Endothelial cell of umbilical vein (primary cell): ENCODE results near the gene VCAN. TPM values are rescaled to one million over a fixed set of nuclear protein-coding genes. Genes with fewer than 3 reads are reported as not detected.

Experiments used
- BruUV-seq: library from RNA; stranded (reverse); fragments of 400-500 nt; replicated peaks from 2 replicates; lab custom pipeline; 2021; lab: Mats Ljungman, UMichigan
- CTCF ChIA-PET: fragments of 300-600, 350-600 bp; sonication (Branson Sonifier 250); formaldehyde crosslinking; loops from one replicate; lab custom pipeline; 2021; ENCODE audit warnings: antibody characterized with exemption, inconsistent platforms; lab: Charles Lee
- POLR2A ChIA-PET: fragments of 300-600, 350-600 bp; sonication (Branson Sonifier 250); formaldehyde crosslinking; loops from one replicate; lab custom pipeline; 2021; ENCODE audit warnings: antibody characterized with exemption, inconsistent platforms; lab: Charles Lee
- DNase-seq: peaks from one replicate; pipeline ENCODE4 v3.0.0-alpha.2; 2011; ENCODE audit warnings: low read depth, low spot score
- FAIRE-seq: peaks from 2 replicates; lab custom pipeline; 2011; peaks lifted over from hg19 to GRCh38; lab: Jason Lieb, UNC
- H2AFZ ChIP-seq: 2 replicates; pipeline ENCODE4 v1.6.0; 2012; ENCODE audit warnings: low read depth, low read length, control low read depth, inconsistent platforms
- H3K27ac ChIP-seq: 2 replicates; pipeline ENCODE4 v1.5.1; 2011; ENCODE audit warnings: low read depth, mild to moderate bottlenecking, control low read depth, low read length, moderate library complexity; ENCODE audit not compliant: insufficient read depth
- H3K27me3 ChIP-seq, 2 experiments: 2 replicates each; pipeline versions ENCODE4 v1.6.0 to v1.6.1; 2011; ENCODE audit warnings: low read length in 2 of 2, mixed read lengths in 1 of 2; ENCODE audit not compliant: control insufficient read depth in 2 of 2, insufficient read depth in 2 of 2
- H3K36me3 ChIP-seq, 2 experiments: 2 replicates in 1 of 2; 3 replicates in 1 of 2; pipeline ENCODE4 v1.5.1; 2011; ENCODE audit warnings: low read length in 2 of 2, mild to moderate bottlenecking in 1 of 2, moderate library complexity in 1 of 2; ENCODE audit not compliant: control insufficient read depth in 2 of 2, insufficient read depth in 2 of 2; ENCODE audit errors: extremely low read depth in 1 of 2
- H3K4me1 ChIP-seq: 3 replicates; pipeline ENCODE4 v1.5.1; 2011; ENCODE audit warnings: mild to moderate bottlenecking, low read length; ENCODE audit not compliant: control insufficient read depth, insufficient read depth; ENCODE audit errors: extremely low read depth
- H3K4me2 ChIP-seq: 2 replicates; pipeline ENCODE4 v1.6.1; 2011; ENCODE audit warnings: low read length, control low read depth, mixed read lengths; ENCODE audit not compliant: insufficient read depth
- H3K4me3 ChIP-seq, 3 experiments: fragments of 200-600 bp in 1 of 3; sonication (generic), shearing (Covaris generic) in 1 of 3; replicated peaks in 1 of 3; 2 replicates each; pipeline ENCODE4 v1.5.1; 2011 to 2016; ENCODE audit warnings: control low read depth in 3 of 3, low read length in 3 of 3, mild to moderate bottlenecking in 2 of 3, inconsistent platforms in 1 of 3, low read depth in 1 of 3, moderate library complexity in 1 of 3; ENCODE audit not compliant: insufficient read depth in 1 of 3
- H3K79me2 ChIP-seq: 2 replicates; pipeline ENCODE4 v1.6.0; 2012; ENCODE audit warnings: low read length, inconsistent platforms; ENCODE audit not compliant: control insufficient read depth, insufficient read depth
- H3K9ac ChIP-seq: replicated peaks from 2 replicates; pipeline ENCODE3; 2011; ENCODE audit warnings: low read length, control low read depth; ENCODE audit not compliant: insufficient read depth; ENCODE audit errors: extremely low read depth
- H3K9me1 ChIP-seq: replicated peaks from 3 replicates; pipeline ENCODE4 v1.6.0; 2011; ENCODE audit warnings: mild to moderate bottlenecking, low read length; ENCODE audit not compliant: control insufficient read depth, insufficient read depth; ENCODE audit errors: extremely low read depth
- H3K9me3 ChIP-seq: replicated peaks from 2 replicates; pipeline ENCODE4 v1.5.1; 2012; ENCODE audit warnings: low read length, inconsistent platforms; ENCODE audit not compliant: control insufficient read depth, insufficient read depth
- H4K20me1 ChIP-seq: replicated peaks from 2 replicates; pipeline ENCODE3; 2011; ENCODE audit warnings: mild to moderate bottlenecking, low read length; ENCODE audit not compliant: control insufficient read depth, insufficient read depth; ENCODE audit errors: extremely low read depth
- CTCF ChIP-seq, 2 donors: IDR thresholded peaks; 1 replicate in 1 of 2; 2 replicates in 1 of 2; pipeline ENCODE4 v1.5.1; 2011; ENCODE audit warnings: low read length in 2 of 2, mild to moderate bottlenecking in 2 of 2, moderate library complexity in 2 of 2, control low read depth in 1 of 2, inconsistent platforms in 1 of 2, low read depth in 1 of 2; ENCODE audit not compliant: insufficient read depth in 1 of 2; ENCODE audit errors: extremely low read depth in 1 of 2
- EZH2 ChIP-seq: IDR thresholded peaks from 2 replicates; pipeline ENCODE4 v1.6.1; 2012; ENCODE audit warnings: borderline replicate concordance, low read depth, mild to moderate bottlenecking, moderate library complexity, low read length, inconsistent platforms; ENCODE audit not compliant: severe bottlenecking
- FOS ChIP-seq: IDR thresholded peaks from 2 replicates; pipeline ENCODE4 v1.6.1; 2011; ENCODE audit warnings: mild to moderate bottlenecking, low read length, moderate library complexity, borderline replicate concordance; ENCODE audit not compliant: insufficient read depth
- GATA2 ChIP-seq: IDR thresholded peaks from 2 replicates; pipeline ENCODE4 v1.7.0; 2011; ENCODE audit warnings: low read depth, mild to moderate bottlenecking, moderate library complexity, mixed read lengths, low read length; ENCODE audit not compliant: insufficient read length, insufficient read depth
- JUN ChIP-seq: IDR thresholded peaks from 2 replicates; pipeline ENCODE4 v1.6.1; 2011; ENCODE audit warnings: borderline replicate concordance, low read depth; ENCODE audit not compliant: insufficient read length, insufficient read depth
- MYC ChIP-seq: IDR thresholded peaks from one replicate; pipeline ENCODE4 v1.6.1; 2011; ENCODE audit warnings: mild to moderate bottlenecking, low read depth, low read length
- POLR2A ChIP-seq: IDR thresholded peaks from 2 replicates; pipeline ENCODE4 v1.6.1; 2012; ENCODE audit warnings: low read depth, mild to moderate bottlenecking, control low read depth, low read length
- POLR2AphosphoS5 ChIP-seq: IDR thresholded peaks from 2 replicates; pipeline ENCODE4 v1.6.1; 2012; ENCODE audit warnings: low read depth, mild to moderate bottlenecking, control low read depth, low read length, moderate library complexity; ENCODE audit not compliant: insufficient read depth
- dilution Hi-C: fragments of 300-500 bp; cut with MboI; formaldehyde crosslinking; loops from one replicate; pipeline ENCODE4 v1.15.0; 2019; ENCODE audit warnings: low sequenced_read_pairs; ENCODE audit not compliant: extremely low pct_ligation_motif_present
- intact Hi-C: fragments of 100-400 bp; cut with micrococcal nuclease; formaldehyde crosslinking; loops from one replicate; pipeline ENCODE4 v1.10.0; 2022
- polyA plus RNA-seq, 4 experiments: library from polyadenylated mRNA; depleted of rRNA in 3 of 4; stranded (reverse) in 3 of 4; unstranded in 1 of 4; fragments of >200 nt; gene quantifications; 2 replicates each; pipeline versions ENCODE4 v1.2.1 to v1.2.3, GENCODE V29; 2011 to 2012; ENCODE audit warnings: missing spikeins in 1 of 4
- total RNA-seq: library from RNA; stranded (reverse); gene quantifications from 2 replicates; pipeline ENCODE4 v1.2.3, GENCODE V29; 2021
- TF ChIP-seq, protein P1 (sequence below): IDR thresholded peaks from 2 replicates; pipeline ENCODE4 v1.6.1; 2011; ENCODE audit not compliant: insufficient read depth, insufficient read length

VCAN gene
- total and polyA plus RNA-seq, 2 donors (not counting 3 experiments of a cell fraction or from before 2014, with no cell fraction given): 0.35 to 1.2 TPM

GRCh38 chr5:83523929-83524328, 52.4 kb downstream of the VCAN start:
- no TSS peak for BruUV-seq
- H3K36me3 ChIP-seq: no peaks in the 10 kb centered on the region
- no peak for FAIRE-seq

More at GRCh38 chr5:83523929-83524328, 52.4 kb downstream of the VCAN start:
- ChIA-PET POLR2A (no interaction called here), CTCF (no interaction called here)
- H3K9me3 ChIP-seq: no peaks in the 10 kb centered on the region
- H3K79me2 ChIP-seq: no peaks in the 10 kb centered on the region
- no peaks in the 10 kb centered on the region for H3K9me1 ChIP-seq
- dilution Hi-C loops: no loop called here
- H3K4me2 ChIP-seq: no peak overlapping the region
- H3K4me3 ChIP-seq: no peak overlapping the region
- intact Hi-C loops: no loop called here
- no peaks in the 10 kb centered on the region for H3K4me1 ChIP-seq
- no peak overlapping the region for H3K9ac ChIP-seq
- DNase-seq: no peak
- no peak overlapping the region for H2AFZ ChIP-seq
- no peak for TF ChIP-seq POLR2AphosphoS5
- no peak for TF ChIP-seq GATA2
- TF ChIP-seq, protein P1, sequence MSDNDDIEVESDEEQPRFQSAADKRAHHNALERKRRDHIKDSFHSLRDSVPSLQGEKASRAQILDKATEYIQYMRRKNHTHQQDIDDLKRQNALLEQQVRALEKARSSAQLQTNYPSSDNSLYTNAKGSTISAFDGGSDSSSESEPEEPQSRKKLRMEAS: no peak
- no peak for TF ChIP-seq MYC
- TF ChIP-seq POLR2A: no peak
- TF ChIP-seq EZH2: no peak
- no peak for TF ChIP-seq CTCF (IDR thresholded peaks at IDR 0.05; ENCODE audit: extremely low read depth in 1 of 2, insufficient read depth in 1 of 2, low read depth in 1 of 2, low read length in 2 of 2)
- no peak for TF ChIP-seq FOS
- TF ChIP-seq JUN: no peak
- H3K27me3 ChIP-seq: peaks cover 12 to 14% of the 10 kb centered on the region in 2 experiments
- no peak overlapping the region for H3K27ac ChIP-seq
- no peaks in the 10 kb centered on the region for H4K20me1 ChIP-seq
